NCI-H2081 (cell line): Measurements from ENCODE around the gene WDR37.
A peak's percentile ranks its signal among the peaks of the same experiment; 100 is the strongest.

Experiments
- DNase-seq, 2 experiments: peaks; one replicate each; lab custom pipeline; 2025; lab: John Stamatoyannopoulos, UW

WDR37 gene

DNA sequence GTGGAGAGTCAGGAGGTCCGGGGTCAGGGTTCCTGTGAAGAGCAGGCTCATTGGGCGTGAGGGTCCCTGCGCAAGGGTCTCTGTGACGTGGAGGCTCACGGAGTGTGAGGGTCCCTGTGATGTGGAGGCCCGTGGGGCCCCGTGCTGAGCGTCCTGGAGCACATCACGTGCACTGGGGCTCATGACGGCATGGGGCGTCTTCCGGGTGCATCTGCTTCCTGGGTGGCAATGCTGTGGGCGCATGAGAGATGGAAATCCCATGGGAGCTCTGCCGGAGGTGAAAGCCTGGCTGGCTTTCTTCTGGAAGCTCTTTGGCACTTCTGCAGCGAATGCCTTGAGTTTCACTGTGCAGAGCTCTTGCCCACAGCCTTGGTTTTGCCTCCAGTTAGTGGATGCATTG, 71.4 kb downstream of the WDR37 start:
- no peak for DNase-seq

DNA sequence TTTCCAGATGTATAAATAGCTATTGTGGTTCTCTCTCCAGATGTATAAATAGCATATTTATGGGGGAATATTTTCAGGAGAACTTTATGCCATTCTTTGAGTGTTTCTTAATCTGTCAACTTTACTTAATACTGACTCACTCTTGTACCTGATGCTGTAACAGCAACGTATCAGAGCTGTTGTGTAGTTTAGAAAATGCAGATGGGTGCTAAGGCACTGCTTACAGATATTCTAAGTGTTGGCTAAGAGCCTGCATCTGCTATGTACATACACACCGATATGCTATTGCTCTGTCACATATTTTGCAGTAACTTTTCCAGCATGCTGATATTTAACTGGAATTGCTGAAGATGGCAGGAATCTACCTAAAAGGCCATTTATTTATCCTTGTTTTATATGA, 71.9 kb downstream of the WDR37 start:
- DNase-seq = no peak

DNA sequence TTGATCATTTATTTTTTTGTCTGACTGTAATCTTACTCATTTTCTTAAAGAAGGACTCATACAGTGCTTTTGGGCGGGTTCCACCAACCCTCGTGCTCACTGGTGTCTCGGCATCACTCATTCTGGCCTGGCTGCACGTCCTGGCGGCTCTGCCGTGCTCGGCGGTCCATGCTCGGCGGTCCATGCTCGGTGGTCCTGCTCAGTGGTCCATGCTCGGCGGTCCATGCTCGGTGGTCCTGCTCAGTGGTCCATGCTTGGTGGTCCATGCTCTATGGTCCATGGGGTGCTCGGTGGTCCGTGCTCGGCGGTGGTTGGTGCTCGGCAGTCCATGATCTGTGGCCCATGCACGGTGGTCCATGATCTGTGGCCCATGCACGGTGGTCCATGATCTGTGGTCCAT, 72.5 kb downstream of the WDR37 start:
- DNase-seq = no peak

DNA sequence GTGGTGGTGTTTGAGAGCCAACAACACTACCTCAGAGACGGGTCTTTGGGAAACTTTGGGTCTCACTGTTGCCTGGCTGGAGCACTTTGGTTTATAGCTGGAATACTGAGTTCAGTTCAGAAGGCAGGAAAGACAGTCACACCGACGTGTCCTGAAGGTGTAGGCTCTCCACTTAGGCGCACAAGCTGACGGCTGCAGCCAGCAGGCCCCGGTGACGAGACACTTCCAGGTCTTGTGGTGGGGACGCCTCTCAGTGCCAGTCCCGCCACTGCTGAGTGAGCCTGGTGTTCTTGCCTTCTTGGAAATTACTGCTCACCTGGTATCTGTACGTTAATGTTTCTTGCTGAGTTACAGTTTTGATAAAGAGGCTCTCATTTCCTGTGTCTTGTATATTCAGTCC, 74.0 kb downstream of the WDR37 start:
- DNase-seq = peak in 1 of 2 experiments; percentile 42

DNA sequence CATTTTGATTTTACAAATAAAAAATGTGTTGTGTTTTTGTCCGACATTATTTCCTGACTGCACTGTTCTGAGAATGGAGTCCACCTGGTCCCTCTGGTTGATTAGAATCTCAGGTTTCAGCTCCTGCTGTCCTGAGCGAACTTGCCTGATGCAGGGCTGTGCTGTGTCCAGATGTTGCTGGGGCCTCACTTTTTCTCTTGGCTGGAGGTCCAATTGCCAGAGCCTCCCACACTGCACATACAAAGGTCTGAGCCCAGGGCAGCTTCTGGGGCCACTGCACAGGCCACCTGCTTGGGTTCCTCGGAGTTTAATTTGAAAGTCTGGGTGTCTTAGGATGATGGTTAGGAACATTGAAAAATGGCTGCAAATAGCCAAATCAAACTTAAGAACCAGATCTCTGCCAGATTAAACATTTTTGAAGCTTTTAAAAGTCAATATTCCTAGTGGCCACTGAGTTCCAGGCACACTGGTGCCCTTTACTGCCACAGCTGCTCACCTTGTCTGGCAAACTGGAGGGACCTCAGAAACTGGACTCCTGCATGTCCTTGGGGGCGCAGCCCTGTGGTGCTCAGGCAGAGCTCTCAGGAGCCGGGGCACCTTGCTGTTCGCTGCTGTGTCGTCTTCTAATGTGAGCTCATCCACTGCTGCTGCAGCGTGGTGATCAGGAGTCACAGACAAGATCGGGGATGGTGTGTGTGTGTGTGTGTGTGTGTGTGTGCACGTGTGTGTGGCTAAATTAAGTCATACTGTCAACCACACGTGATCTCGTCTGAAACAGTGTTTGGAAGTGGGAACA, 75.0 kb downstream of the WDR37 start:
- DNase-seq = no peak

DNA sequence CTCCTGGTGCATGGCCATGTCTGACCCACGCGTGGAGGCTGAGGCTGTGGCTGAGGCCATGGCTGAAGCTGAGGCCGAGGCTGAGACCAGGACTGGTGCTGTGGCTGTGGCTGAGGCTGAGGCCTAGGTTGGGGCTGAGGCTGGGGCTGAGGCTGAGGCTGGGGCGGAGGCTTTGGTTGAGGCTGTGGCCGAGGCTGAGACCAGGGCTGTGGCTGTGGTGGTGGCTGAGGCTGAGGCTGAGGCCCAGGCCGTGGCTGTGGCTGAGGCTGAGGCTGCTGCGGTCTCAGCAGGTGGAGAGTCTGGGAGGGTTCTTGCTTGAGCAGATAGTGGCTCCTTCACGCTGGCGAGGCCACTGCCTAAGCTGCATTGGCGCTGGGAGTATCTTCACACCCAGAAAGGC, 76.4 kb downstream of the WDR37 start:
- no peak for DNase-seq

DNA sequence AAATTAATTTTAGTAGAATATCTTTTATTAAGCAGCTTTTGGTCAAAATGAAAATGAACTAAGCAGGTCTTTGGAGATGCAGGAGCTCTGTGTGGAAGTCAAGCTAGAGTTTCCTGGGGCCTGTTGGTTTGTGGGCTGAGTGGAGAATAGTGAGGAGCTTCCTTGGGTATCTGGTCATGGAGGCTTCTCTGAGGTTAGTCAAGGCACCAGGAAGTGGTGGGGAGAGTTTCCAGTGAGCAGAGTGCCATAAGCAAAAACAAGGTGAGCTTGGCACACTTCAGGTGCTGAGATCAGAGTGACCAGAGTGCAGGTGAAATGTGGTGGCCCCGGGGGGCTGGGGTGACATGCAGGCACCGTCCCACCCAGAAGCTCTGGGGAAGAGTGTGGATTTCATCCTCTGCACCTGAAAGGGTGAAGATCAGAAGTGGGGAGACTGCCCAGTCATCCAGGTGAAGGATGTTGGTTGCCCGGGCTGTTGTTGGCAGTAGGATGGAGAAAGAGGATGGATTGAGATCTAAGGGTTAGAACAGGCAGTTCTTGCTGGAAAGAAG, 77.4 kb downstream of the WDR37 start:
- no peak for DNase-seq

DNA sequence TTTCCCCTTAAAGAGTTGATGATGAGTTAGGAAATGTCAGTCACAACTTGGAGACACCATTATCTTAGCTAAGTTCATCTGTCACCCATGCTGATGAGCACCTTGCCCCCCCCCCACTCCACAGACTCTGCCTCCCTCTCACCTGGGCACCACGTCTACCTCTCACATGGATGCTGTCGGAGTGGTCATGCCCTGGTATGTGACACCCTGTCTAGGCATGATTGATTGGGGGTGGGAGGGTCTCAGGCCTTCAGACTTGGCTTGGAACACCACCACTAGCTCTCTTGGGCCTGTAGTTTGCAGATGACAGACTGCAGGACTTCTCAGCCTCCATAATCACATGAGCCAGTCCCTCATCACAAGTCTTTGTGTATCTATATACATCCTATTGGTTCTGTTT, 78.0 kb downstream of the WDR37 start:
- no peak for DNase-seq

DNA sequence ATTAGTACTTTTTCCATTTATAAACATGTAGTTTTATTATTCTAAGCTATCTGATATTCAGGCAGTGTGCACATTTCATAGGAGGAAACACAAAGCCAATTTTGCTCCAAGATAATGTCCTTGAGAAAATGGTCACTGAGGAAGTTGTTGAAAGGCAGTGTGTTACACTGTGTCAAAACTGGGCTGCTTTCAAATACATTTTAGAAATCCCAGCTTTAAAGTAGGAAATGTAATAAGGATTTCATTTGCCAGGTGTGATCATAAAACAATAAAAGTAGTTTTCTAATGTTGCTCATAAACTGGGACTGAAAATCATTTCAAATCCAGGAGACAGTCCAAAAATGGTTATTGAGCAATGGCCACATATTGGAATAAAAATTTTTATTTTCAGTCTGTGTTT, 80.1 kb downstream of the WDR37 start:
- DNase-seq = no peak

DNA sequence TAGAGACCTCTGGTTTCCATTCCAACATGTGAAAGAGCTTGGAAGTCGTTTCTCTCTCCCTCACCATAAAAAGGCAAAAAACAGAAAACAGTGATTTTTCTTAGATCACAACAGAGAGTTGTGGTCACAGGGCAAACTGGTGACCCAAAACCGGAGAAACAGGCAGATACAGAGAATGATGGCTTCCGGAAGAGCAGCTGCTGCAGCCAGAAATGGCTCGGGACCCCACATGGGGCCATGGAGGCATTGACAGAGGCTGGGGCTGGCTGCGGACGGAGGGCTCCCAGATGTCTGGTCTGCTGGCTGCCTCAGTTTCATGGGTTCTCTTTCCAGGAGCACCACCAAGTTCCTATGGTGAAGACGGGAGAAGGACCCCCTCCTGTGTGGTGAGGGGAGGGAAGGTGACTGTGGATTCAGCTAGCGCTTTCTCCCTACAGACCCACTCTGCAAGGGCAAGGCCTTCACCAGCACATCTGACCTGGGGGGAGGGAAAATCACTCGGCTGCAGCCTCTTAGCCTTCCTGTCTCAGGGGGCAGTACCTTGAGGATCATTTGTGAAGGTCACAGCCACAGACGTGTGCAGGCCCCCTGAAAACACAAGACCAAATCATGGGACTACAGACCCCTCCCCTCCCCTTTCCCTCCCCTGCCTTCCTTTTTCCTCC, 81.4 kb downstream of the WDR37 start:
- DNase-seq = no peak

DNA sequence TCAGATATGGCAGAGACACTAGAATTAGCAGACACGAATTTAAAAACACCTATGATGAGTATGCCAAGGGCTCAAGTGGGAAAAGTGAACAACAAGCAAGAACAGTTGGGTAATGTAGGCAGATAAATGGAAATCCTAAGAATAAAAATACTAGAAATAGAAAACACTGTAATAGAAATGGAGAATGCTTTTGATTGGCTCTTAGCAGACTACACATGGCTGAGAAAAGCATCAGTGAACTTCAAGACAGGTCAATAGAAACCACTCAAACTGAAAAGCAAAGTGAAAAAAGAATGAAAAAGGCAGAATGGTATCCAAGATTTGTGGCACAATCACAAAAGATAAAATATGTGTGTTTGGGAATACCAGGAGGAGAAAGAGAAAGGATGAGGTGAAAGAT, 82.3 kb downstream of the WDR37 start:
- DNase-seq = no peak

DNA sequence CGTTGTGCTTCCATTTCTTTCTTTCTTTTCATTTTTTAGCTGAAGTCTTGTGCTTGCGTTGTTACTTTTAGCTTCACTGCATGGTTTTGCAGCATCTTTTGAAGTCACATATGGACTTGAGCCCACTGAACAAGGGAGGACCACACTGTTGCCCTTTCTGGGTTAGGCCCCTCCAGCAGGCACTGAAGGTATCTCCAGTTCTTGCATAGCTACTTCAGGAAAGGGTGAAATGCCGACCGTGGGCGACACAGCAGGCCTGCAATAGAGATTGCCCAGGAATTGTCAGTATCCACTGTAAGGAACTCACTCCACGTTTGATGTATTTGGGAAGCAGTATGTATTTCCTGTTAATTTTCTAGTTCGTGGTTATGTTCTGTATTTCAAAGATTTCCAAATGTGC, 85.1 kb downstream of the WDR37 start:
- no peak for DNase-seq

DNA sequence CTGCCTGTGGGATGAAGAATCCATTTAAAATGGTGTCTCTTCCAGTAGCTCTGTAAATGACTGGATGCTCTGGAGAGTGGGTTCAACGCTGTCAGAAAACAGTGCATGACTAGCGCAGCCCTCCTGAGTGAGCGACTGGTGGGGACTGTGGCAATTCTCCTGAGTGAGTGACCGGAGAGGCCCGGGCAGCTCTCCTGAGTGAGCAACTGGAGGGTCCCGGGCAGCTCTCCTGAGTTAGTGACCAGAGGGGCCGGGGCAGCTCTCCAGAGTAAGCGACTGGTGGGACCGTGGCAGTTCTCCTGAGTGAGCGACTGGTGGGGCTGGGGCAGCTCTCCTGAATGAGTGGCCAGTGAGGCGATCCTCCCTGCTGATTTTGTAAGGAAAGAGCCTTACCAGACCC, 85.5 kb downstream of the WDR37 start:
- no peak for DNase-seq

DNA sequence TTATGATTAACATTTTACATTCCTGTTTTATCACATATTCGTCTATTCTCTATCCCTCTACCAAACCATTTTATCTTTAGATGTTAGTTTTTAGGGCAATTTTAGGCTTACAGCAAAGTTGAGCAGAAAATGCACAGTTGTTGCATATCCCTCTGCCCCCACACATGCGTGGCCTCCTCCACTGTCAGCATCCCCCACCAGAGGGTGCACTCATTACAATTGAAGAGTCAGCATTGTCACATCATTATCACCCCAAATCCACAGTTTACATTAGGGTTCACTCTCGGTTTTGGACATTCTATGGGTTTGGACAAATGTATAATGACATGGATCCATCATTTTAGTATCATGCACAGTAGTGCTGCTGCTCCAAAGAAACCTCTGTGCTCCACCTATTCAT, 86.4 kb downstream of the WDR37 start:
- no peak for DNase-seq

DNA sequence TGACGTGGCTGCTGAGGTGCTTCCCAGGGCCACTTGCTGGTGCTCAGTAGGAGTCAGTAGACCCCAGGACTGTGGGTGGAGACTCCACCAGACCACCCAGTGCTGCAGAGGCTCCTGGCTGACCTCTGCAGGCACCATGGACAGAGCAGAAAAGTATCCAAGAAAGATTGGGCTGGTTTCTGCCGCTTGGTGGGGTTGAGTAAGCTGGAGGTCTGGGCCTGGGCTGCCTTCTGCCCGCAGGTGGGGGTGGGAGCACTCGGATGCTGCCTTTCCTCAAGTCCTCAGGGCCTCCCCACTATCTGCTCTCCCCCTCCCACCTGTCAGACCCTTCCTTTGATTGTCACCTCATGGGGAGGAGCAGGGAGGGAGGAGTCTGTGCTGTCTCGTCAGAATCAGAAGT, 91.6 kb downstream of the WDR37 start:
- DNase-seq = no peak

DNA sequence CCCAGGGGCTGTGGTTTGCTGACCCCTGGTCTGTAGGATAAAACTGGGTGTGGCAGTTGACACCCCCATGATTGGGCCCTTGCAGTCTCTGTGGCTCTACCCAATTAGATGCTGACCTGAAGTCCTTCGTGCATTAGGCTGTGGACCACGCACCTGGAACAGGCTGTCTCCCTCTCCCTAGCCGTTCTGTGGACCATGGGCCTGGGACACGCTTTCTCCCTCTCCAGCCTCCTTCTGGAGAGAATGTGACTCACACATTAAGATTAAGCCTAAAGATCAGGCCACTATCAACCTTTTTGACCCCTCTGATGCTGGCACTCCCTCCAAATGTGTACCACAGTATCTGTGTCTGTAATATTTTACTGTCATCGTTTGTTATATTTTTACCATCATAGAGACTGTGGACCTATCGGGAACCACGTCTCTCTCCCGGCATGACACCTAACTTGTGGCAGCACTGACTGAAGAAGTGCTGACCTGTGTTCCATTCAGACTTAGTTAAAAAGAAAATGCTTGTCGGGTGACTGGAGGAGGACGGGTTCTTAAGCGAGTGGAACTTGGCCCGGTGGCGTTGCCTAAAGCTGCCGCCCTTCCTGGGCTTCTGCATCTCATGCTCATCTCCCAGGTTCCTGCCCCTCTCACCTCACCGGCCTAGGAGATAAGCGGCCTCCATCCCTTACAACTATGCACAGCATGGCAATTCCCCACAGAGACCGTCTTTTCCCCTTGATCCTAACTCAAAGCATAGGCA, 92.8 kb downstream of the WDR37 start:
- no peak for DNase-seq

DNA sequence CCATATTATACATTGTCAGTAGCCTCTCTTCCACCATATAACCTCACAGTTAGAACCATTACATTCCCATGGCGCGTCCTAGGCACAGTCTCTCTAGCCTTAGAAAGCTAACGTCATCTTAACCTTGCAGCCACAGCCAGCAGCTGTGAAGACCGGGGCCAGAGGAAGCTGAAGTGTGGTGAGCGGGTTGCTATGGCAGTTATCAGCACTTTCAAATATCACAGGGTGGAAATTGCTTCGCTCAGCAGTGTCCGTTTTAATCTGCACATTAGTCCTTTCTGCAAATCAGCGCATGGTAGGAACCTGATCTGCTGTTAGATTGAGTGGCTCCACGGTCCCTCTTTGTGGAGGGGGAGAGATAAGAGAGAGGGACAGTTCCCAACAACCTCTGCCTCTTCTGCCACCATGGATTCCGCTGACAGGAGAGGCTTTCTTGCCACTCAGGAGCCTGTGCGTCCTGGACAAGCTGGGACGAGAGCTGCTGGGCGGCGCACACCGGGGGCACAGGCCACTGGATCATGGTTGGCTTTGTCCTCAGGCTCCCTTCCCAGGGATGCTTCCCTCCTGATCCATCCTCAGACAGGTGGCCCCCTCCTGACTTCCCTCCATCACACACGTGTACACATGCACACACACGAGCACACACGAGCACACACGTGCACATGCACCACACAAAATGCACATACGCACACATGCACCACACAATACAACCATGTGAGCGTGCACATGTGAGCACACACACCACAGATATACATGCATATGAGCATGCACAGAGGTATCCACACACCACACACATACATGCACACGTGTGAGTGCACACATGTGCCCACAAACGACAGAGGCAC, 93.8 kb downstream of the WDR37 start:
- no peak for DNase-seq

DNA sequence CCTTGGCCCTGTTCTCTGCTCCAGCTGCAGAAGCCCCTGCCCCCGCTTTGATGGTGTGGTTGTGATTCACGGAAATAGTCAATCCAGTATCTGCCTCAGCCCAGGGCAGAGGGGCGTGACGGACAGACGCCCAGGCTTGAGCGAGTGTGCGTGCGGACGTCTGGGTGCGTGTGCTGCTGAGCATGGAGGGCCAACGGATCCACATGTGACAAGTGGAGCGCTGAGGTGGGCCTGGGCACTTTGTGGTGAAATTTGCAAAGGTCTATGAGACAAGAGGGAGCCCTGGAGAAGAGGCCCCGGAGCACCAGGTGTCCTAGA, 94.4 kb downstream of the WDR37 start:
- no peak for DNase-seq

DNA sequence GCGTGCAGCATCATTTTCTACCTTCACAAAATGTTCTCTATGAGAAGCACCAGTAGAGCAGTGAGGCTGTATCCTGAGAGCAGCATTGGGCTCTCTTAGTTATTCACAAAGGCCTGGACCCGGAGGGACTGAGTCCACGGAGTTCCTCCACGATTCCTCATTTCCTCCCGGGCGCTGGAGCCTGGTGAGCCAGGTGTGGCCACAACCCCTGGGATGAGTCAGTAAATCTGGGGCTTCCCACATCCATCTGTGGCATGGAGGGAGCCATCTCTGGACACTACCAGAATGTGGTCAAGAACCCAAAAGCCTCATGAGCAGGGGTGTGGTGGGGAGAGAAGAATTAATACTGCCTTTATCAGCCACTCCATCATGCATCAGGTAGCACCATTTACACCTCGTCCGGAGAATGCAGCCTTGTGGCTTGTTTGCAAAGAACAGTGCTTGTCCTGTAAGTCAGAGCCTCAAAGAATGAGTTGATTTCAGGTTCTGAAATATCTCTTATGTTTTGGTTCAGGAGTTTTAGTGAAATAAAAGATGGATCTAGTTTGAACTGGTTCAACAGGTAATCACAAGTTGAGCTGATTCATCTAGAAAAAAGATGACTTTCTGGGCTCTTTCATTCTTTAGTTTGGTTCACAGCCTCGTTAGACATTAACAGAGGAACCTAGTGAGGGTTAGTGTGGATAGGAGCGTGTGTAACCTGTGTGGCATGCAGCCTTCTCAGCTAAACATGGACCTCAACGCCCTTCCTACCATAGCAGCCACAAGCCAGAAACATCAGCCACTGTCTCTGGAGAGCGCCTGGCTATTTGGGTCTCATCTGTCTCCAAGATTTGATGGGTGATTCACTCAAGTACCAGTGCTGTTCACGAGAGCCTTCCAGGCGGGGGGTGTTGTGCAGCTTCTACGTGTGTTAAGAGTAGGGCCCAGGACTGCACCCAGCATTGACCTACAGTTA, 95.2 kb downstream of the WDR37 start:
- no peak for DNase-seq

DNA sequence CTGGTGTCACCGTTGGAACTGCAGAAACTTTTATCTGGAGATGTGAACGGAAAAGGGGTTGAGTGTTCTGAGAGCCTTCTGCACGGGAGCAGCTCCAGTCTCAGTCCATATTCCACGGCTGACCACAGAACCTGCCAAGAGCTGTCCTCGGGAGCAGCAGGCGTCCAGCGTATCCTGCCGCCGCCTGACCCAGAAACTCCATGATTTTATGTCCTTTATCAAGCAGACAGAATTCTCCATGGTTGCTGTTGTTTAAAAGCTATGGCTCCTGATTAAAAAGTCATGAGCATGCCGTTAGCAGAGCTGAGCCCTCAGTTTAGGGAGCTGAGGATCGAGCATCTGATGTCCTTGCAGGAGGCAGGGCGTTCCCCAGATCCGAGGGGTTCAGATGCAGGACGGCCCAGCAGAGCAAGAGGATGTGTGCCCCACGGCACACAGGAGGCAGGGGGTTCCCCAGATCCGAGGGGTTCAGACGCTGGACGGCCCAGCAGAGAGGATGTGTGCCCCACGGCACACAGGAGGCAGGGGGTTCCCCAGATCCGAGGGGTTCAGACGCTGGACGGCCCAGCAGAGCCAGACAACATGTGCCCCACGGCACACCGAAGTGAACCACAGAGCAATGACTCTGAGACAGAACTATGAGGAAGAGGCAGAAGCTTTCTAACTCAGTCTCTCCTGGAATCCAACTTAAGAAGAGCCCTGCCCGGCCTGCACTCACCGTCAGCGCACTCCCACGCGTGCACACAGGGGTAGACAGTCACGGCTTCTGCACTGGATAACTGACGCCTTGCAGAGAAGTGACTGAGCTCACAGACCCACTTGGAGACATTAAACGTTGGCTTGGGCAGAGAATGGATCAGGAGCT, 96.4 kb downstream of the WDR37 start:
- DNase-seq = no peak
